MCF 10A (cell line): Measurements from ENCODE around the gene SLC10A1. TPM values are rescaled to one million over a fixed set of nuclear protein-coding genes. Genes with fewer than 3 reads are reported as not detected.
"Not testable (repeated sequence)": the region's sequence is repeated elsewhere in the genome, so short reads cannot be mapped to it uniquely, and the experiment has no call there.

Source experiments
- BruUV-seq: library from RNA; stranded (reverse); fragments of 400-500 nt; replicated peaks from 2 replicates; lab custom pipeline; 2021; lab: Mats Ljungman, UMichigan
- CTCF ChIA-PET: fragments of 300-600 bp; sonication (Branson Sonifier 250); formaldehyde crosslinking; extraction: SDS; loops from one replicate; lab custom pipeline; 2021; ENCODE audit warnings: antibody characterized with exemption, inconsistent platforms; lab: Yijun Ruan, JAX
- POLR2A ChIA-PET: fragments of 300-600, 350-650 bp; sonication (Branson Sonifier 250); formaldehyde crosslinking; extraction: SDS; loops from one replicate; lab custom pipeline; 2020; ENCODE audit warnings: antibody characterized with exemption, inconsistent platforms; lab: Yijun Ruan, JAX
- DNase-seq: peaks from one replicate; pipeline ENCODE4 v3.0.0-alpha.2; 2018; ENCODE audit not compliant: unreplicated experiment
- H3K27ac Mint-ChIP-seq: one replicate; pipeline ENCODE4 v1.8.0; 2022; ENCODE audit warnings: mild to moderate bottlenecking, low read depth, mixed read lengths; ENCODE audit not compliant: unreplicated experiment
- H3K27me3 Mint-ChIP-seq: one replicate; pipeline ENCODE4 v1.8.0; 2022; ENCODE audit warnings: mixed read lengths; ENCODE audit not compliant: insufficient read depth, unreplicated experiment
- H3K36me3 Mint-ChIP-seq: one replicate; pipeline ENCODE4 v1.8.0; 2022; ENCODE audit warnings: mild to moderate bottlenecking, moderate library complexity, mixed read lengths; ENCODE audit not compliant: insufficient read depth, unreplicated experiment
- H3K4me1 Mint-ChIP-seq: one replicate; pipeline ENCODE4 v1.8.0; 2022; ENCODE audit warnings: mixed read lengths; ENCODE audit not compliant: insufficient read depth, unreplicated experiment
- H3K4me3 Mint-ChIP-seq: one replicate; pipeline ENCODE4 v1.8.0; 2022; ENCODE audit warnings: mild to moderate bottlenecking, moderate library complexity, mixed read lengths; ENCODE audit not compliant: unreplicated experiment
- H3K9me3 Mint-ChIP-seq: one replicate; pipeline ENCODE4 v1.8.0; 2022; ENCODE audit warnings: mixed read lengths; ENCODE audit not compliant: unreplicated experiment
- CTCF ChIP-seq: fragments of 200-600 bp; IDR thresholded peaks from one replicate; pipeline ENCODE4 v1.8.0; 2022; ENCODE audit warnings: antibody characterized with exemption, mild to moderate bottlenecking; ENCODE audit not compliant: unreplicated experiment
- intact Hi-C: fragments of 100-400 bp; cut with micrococcal nuclease; formaldehyde crosslinking; loops from 2 replicates; pipeline ENCODE4 v1.14.1; 2022
- total RNA-seq: library from RNA; stranded (reverse); gene quantifications from 2 replicates; pipeline ENCODE4 v1.2.3, GENCODE V29; 2022

SLC10A1 gene
- total RNA-seq, 1 experiment from 2014 or later, result not detected

- Mint-ChIP-seq H3K27me3 (no peaks in the 10 kb centered on the region), H3K4me1 (no peaks in the 10 kb centered on the region), H3K27ac (no peak overlapping the region), H3K36me3 (no peaks in the 10 kb centered on the region), H3K9me3 (no peaks in the 10 kb centered on the region), H3K4me3 (no peak overlapping the region)
- no peak for TF ChIP-seq CTCF
- intact Hi-C loops, result no loop called here
- no peak for DNase-seq
- ChIA-PET POLR2A (interaction anchor here (1.6 kb wide), 1 partner anchor 16 kb away, joined by 4 read pairs; the partner anchor contains the start of gene SRSF5), CTCF (interaction anchor here (0.6 kb wide), 1 partner anchor 10 kb away, joined by 3 read pairs; no protein-coding TSS in a partner anchor)
- BruUV-seq, result no TSS peak
Observed at GRCh38 chr14:69750495-69750894, 46.5 kb downstream of the SLC10A1 start.

GRCh38 chr14:69749956-69750355, 47.1 kb downstream of the SLC10A1 start:
- H3K27ac Mint-ChIP-seq, result no peak overlapping the region
- POLR2A ChIA-PET, result interaction anchor here (1.6 kb wide), 1 partner anchor 17 kb away, joined by 4 read pairs; the partner anchor contains the start of gene SRSF5
- intact Hi-C loops, result no loop called here
- no peaks in the 10 kb centered on the region for H3K9me3 Mint-ChIP-seq
- CTCF ChIA-PET, result interaction anchor here (0.6 kb wide), 1 partner anchor 10 kb away, joined by 3 read pairs; no protein-coding TSS in a partner anchor
- no TSS peak for BruUV-seq
- TF ChIP-seq CTCF, result no peak
- H3K4me3 Mint-ChIP-seq, result no peak overlapping the region
- H3K36me3 Mint-ChIP-seq, result no peaks in the 10 kb centered on the region
- no peak for DNase-seq
- no peaks in the 10 kb centered on the region for H3K27me3 Mint-ChIP-seq
- H3K4me1 Mint-ChIP-seq, result no peaks in the 10 kb centered on the region

- Mint-ChIP-seq H3K27me3 (no peaks in the 10 kb centered on the region), H3K4me1 (no peaks in the 10 kb centered on the region), H3K27ac (no peak overlapping the region), H3K36me3 (no peaks in the 10 kb centered on the region), H3K4me3 (no peak overlapping the region), H3K9me3 (no peaks in the 10 kb centered on the region)
- no TSS peak for BruUV-seq
- DNase-seq, result no peak
- ChIA-PET CTCF (interaction anchor here (1.0 kb wide), 1 partner anchor 14 kb away, joined by 3 read pairs; no protein-coding TSS in a partner anchor), POLR2A (interaction anchor here (1.0 kb wide), 1 partner anchor 84 kb away, joined by 3 read pairs; no protein-coding TSS in a partner anchor)
- intact Hi-C loops, result no loop called here
- TF ChIP-seq CTCF, result no peak
Observed at GRCh38 chr14:69741055-69741454, 56.0 kb downstream of the SLC10A1 start.

GRCh38 chr14:69736405-69736804, 60.6 kb downstream of the SLC10A1 start:
- H3K4me1 Mint-ChIP-seq, BruUV-seq, H3K9me3 Mint-ChIP-seq, H3K36me3 Mint-ChIP-seq, DNase-seq, H3K27me3 Mint-ChIP-seq, H3K27ac Mint-ChIP-seq, POLR2A ChIA-PET, H3K4me3 Mint-ChIP-seq: not testable (repeated sequence)
- CTCF ChIA-PET, result interaction anchor here (1.7 kb wide), 1 partner anchor 9 kb away, joined by 8 read pairs; no protein-coding TSS in a partner anchor
- intact Hi-C loops, result loop anchor here (10.0 kb wide), 1 partner anchor 578 kb away; no protein-coding TSS in a partner anchor

GRCh38 chr14:69731919-69732598, 65.0 kb downstream of the SLC10A1 start:
- CTCF ChIA-PET, result interaction anchor here (1.1 to 7.9 kb wide), 4 partner anchors 138 to 296 kb away, joined by 3 to 127 read pairs (median 10); no protein-coding TSS in a partner anchor
- BruUV-seq, POLR2A ChIA-PET, H3K36me3 Mint-ChIP-seq, H3K4me3 Mint-ChIP-seq, DNase-seq, H3K27ac Mint-ChIP-seq, H3K4me1 Mint-ChIP-seq, H3K9me3 Mint-ChIP-seq, H3K27me3 Mint-ChIP-seq: not testable (repeated sequence)
- intact Hi-C loops, result loop anchor here (10.0 kb wide), 1 partner anchor 583 kb away; no protein-coding TSS in a partner anchor
